ENCODE measurements around the gene ZNF408. TPM values are rescaled to one million over a fixed set of nuclear protein-coding genes. Genes with fewer than 3 reads are reported as not detected.

ZNF408 gene
- total RNA-seq, 1 donor from 2014 or later = 7.8 TPM

DNA sequence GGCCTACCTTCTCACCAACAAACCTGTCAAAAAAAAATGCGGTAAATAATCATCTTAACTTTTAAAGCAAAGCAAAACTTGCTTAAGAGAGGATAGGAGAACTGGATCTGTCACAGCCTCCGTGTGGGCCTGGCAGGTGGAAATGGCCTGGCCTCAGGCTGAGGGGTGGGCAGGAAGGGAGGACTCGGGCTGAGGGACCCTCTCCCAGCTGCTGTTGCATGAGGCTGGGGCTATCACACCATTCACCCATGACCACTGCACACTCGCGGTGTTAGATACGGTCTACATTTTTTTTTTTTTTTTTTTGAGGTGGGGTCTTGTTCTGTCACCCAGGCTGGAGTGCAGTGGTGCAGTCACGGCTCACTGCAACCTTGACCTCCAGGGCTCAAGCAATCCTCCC, 24.9 kb upstream of the ZNF408 start:
- no peak for DNase-seq (ENCODE audit: low read depth)

GRCh38 chr11:46676436-46677158, 24.2 kb upstream of the ZNF408 start:
- DNase-seq (ENCODE audit: low read depth) = no peak

DNA sequence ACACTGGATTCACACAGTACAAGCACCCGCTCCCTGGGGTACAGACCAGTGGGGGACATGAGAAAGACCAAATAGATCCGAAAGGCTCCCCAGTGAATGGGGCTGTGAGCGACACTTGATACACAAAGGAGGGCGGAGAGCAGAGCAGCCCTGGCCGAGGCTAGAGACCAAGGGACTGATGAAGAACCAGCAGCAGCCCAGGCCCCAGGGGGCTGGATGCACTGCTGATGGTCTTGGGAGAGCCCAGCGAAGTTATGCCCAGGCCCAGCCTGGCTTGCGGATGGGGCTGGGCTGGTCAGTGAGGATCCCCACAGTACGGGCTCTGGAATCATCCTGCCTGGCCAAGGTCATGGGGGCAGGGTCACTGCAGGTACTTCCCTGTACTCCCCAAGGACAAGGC, 23.7 kb upstream of the ZNF408 start:
- no peak for DNase-seq (ENCODE audit: low read depth)

DNA sequence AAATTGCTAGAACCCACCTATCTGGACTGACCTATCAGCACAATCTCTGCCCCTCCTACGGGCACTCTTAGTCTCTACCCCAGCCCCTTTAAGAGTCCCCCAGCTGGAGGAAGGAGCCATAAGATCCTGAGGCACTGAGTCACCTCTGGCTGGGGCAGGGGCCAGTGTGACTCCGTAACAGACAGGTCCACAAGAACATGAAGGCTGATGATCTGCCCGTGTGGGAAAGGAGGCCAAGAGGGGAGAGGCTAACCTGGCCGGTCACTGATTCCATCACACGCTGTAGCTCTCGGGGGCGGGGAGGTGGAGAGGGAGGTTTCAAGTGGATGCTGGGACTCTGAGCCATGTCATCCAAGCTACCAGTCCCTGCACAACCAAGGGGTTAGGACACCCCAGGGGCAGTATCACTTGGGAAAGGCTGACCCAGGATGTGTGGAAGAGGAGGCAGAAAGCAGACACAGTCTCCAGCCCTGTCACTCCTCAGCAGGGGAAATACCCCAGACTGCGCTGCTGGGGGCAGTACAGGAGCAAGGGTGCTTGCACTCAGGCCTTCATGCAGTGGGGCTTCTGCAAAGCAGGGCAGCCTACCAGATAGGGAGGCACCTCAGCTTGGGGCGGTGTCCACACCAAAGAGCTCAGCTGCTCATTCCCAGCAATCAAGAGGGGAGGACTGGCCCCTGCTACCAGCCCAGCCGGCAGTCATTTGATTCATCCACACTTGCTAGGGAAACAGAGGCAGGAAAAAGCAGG, 22.7 kb upstream of the ZNF408 start:
- no peak for DNase-seq (ENCODE audit: low read depth)

DNA sequence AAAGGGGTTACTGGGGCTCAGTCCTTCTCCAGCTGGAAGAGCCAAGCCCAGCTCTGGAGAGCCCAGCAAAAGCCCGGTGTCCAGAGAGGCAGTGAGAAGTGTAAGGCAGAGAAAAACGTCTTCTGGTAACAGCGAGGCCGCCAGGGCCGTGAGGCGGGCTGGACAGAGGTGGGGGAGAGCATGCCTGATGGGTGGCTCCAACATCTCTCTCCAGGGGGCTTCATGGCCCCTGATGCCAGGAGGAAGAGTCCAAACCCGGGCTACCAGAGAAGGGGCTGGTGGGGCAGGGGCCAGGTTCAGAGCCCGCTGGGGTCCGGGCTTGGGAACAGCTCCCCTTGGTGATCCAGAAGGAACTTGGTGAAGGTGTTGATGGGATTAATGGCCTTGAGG, 22.1 kb upstream of the ZNF408 start:
- DNase-seq (ENCODE audit: low read depth) = no peak

DNA sequence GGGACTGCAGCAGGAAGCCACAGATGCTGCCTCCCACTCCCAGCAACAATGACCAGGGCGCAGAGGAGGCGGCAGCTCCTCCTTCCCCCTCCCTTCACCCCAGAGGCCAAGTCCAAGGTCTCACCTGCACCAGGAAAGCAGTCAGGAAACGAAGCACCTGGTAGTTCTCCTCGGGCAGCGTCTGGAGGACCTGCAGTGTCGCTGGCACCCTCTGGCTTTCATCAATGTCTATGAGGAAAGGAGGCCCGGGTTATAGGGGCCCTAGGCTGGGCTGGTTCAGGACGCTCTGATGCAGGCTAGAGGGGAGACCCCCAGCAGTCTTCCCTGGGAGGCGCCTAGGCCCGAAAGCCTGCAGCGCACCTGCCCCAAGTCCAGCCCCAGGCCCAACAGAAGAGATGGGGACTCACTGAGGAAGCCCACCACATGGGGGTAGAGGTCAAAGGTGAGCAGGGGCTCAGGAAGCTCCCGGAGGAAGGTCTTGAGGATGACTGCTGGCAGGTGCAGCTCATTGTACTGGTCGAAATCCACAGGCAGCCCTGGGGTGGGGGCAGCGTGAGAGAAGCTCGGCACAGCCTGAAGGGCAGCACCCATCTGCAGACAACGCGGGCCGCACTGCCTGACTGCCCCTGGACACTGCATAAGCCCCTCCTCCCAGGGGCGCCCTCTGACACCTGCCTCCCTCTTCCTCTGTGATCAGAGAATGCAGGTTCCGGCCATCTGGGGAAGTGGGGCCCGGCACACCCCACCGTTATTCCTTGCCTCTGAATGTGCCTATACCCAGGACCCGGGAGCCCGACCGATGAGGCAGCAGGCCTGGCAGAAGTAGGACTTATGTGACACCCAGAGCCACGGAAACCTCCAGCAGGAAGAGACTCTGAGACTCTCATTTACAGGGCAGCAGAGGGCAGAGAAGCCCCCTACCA, 21.3 kb upstream of the ZNF408 start:
- DNase-seq (ENCODE audit: low read depth) = no peak

DNA sequence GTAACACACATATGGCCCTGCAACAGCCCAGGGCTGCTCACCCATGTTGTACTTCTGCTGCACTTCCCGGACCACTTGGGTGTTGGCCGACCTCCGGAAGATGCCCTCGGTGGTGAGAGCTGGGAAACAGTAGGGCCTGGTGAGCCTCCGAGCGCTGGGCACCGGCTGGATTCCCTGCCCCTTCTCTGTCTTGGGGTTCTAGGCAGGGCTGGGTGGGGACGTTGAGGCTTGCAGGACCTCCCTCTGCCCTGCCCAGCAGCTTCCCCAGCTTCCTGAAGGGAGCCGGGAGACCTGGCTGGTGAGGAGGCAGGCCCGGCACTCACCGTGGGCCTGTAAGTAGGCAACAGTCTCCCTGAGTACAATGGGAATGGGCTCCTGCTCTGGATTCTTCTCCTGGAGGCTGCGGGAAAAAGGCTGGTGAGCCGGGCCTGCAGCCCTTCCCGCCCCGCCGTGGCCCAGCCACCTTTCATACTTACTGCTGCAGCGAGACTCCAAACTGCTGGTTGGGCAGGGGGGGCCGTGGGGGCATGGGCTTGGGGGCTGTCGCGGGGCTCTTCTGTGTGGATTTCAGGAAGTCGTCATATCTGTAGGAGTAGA, 20.6 kb upstream of the ZNF408 start:
- DNase-seq (ENCODE audit: low read depth) = no peak

GRCh38 chr11:46680815-46681214, 20.0 kb upstream of the ZNF408 start:
- no peak for DNase-seq (ENCODE audit: low read depth)

DNA sequence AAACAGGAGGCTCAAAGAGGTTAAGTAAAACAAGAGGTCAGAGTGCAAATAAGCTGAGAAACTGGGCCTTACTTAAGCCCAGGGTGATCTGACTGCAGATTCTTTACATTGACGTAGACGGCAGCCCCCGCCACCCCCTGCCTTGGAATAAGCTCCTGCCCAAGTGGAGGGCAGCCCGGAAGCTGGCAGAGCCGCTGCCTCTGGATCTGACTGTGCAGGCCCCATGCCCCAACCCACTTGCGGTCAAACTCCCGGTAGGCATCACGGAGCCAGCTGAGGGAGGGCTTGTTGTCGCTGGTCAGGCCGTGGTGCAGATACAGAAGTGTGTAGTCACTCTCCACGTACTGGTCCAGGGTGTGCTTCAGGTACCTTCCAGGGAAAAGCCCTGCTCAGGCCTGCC, 19.0 kb upstream of the ZNF408 start:
- no peak for DNase-seq (ENCODE audit: low read depth)

GRCh38 chr11:46682773-46683752, 17.8 kb upstream of the ZNF408 start:
- DNase-seq (ENCODE audit: low read depth) = no peak

DNA sequence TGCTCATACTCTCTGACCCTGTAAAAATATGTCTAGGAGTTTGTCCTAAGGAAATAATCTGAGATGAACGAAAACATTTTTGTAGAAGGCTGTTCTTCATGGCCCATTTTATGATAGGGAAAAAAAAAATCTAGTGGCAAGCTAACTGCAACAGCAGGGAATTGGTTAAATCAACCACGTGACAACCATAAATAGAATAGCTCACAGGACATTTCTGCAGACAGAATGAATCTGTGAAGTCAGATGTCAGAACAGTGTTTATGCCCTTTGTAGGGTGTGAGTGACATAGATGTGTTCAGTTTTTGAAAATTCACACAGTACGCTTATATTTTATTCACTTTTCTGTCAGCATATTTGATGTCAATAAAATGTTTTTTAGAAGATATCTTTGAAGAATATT, 16.5 kb upstream of the ZNF408 start:
- no peak for DNase-seq (ENCODE audit: low read depth)

DNA sequence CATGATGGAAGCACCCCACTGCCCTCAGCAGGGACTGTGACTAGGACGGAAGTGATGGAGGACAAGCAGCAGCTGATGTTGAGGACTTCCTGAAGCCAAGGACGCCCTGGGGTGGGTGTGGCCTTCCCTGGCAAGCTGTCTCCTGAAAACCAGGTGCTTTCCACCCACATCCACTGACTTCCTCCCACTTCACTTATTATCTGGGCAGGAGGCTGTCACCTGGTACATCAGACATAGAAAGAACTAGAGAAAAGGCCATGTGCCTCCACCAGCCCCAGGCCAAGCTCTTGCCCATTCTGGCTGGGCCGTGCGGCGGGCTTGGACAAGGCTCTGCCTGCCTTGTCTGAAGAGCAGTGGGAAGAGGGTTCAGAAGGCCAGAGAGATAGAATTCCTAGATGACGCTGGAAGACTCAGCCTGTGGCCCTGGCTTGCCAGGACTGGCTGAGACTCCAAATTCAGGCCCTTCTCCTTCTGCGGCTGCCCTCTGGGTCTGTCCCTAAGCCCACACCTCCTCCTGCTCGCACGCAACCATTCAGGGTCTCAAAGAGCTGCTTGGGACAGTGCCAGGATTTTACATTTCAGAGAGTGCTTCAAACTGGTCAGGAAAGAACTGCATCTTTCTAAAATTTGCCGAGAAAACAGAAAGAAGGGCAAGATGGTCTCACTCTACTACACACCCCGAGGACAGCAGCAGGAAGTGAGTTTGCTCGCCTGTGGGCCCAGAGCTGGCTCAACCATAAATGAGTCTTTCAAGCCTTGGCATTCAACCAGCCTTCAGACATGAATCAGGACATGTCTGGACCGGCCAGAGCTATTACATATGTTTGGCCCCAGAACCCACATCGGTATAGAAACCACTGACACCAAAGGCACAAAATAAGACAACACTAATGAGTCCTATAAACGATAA, 13.7 kb upstream of the ZNF408 start:
- no peak for DNase-seq (ENCODE audit: low read depth)

GRCh38 chr11:46690702-46691101, 10.1 kb upstream of the ZNF408 start:
- DNase-seq (ENCODE audit: low read depth) = no peak

- no peak for DNase-seq (ENCODE audit: low read depth)
Observed at GRCh38 chr11:46692450-46692849, 8.4 kb upstream of the ZNF408 start.

DNA sequence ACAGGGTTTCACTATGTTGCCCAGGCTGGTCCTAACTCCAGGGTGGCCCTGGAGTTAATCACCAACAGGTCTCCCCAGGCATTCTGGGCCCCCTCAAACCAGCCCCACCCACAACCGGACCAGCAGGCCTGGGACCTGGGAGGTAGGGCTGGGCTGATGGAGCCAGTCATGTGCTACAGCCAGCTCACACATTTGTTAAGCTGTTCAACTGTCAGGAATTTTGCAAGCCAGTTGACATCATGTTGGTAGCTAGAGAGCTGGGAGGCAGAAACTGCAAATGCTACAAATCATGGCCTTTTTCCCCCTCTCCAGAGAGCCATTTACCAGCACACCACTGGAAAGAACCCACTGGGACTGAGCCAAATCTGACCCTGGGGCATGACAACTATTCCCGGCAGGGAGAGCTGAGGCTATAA, 7.2 kb upstream of the ZNF408 start:
- peak; percentile 84 for DNase-seq (ENCODE audit: low read depth)

GRCh38 chr11:46694072-46694471, 6.8 kb upstream of the ZNF408 start:
- DNase-seq (ENCODE audit: low read depth) = no peak

DNA sequence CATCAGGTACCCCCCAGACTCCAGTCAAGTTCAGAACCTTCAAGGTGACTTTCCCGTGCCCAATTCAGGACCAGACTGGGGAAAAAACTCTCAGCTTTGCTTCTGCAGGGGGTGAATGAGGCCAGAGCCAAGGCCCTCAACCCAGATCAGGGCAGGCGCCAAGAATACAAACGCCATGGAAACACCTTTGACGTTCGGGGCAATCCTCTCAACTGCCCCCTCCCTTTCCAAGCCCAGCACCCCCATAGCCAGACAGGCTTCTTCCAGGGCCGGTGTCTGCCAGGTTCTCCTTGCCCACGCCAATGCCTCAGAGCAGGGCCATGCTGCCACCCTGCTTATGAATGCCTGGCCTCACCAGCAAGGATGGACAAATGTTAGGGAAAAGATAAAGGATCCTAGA, 6.2 kb upstream of the ZNF408 start:
- DNase-seq (ENCODE audit: low read depth) = no peak

GRCh38 chr11:46695345-46696211, 5.3 kb upstream of the ZNF408 start:
- no peak for DNase-seq (ENCODE audit: low read depth)

DNA sequence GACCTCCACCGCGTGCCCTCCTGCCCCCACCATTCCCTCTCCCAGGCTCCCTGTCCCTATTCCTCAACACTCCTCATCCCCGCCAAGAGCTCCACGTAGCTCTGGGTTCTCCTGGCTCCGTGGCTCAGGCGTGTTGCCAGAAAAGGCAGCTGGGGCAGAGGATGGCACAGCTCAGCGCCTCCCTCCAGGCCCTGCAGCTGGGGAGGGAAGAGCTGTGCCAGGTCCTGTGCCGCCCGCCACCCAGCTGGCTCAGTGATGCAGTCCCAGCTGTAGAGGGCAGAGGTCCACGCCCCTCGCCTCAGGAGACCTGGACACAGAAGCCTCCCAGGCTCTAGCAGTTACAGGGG, 4.6 kb upstream of the ZNF408 start:
- no peak for DNase-seq (ENCODE audit: low read depth)

Data from renal cortical epithelial cell (primary cell).